Thoracic aorta (tissue), 2 donors: ENCODE measurements around the gene TANGO2. TPM values are rescaled to one million over a fixed set of nuclear protein-coding genes. Genes with fewer than 3 reads are reported as not detected.

ENCODE experiments used
- ATAC-seq: fragments of 150-250 bp; one replicate; pipeline ENCODE4 v1.8.0; 2017; ENCODE audit warnings: low read depth; ENCODE audit not compliant: insufficient number of reproducible peaks, low FRiP score
- DNase-seq: peaks from one replicate; pipeline ENCODE4 v3.0.0-alpha.2; 2020; ENCODE audit warnings: low spot score
- H3K27ac ChIP-seq, 2 donors: fragments of 200-600 bp; sonication (generic); 1 replicate in 1 of 2; 2 replicates in 1 of 2; pipeline ENCODE4 v1.5.1; 2016; ENCODE audit warnings: mild to moderate bottlenecking in 2 of 2, moderate library complexity in 2 of 2
- H3K27me3 ChIP-seq: fragments of 200-600 bp; sonication (generic); replicated peaks from 2 replicates; pipeline ENCODE4 v1.6.0; 2016; ENCODE audit warnings: mild to moderate bottlenecking; ENCODE audit not compliant: insufficient read depth
- H3K36me3 ChIP-seq: fragments of 200-600 bp; sonication (generic); one replicate; pipeline ENCODE4 v1.5.1; 2016
- H3K4me1 ChIP-seq, 2 donors: fragments of 200-600 bp; sonication (generic); 1 replicate in 1 of 2; 2 replicates in 1 of 2; pipeline versions ENCODE4 v1.5.1 to v1.6.0; 2016; ENCODE audit warnings: low read depth in 2 of 2, mild to moderate bottlenecking in 1 of 2; ENCODE audit not compliant: control insufficient read depth in 1 of 2
- H3K4me3 ChIP-seq: fragments of 200-600 bp; sonication (generic); 2 replicates; pipeline ENCODE4 v1.5.1; 2016; ENCODE audit warnings: mild to moderate bottlenecking
- H3K9me3 ChIP-seq: fragments of 200-600 bp; sonication (generic); 2 replicates; pipeline ENCODE4 v1.5.1; 2016
- CTCF ChIP-seq: fragments of 200-600 bp; sonication (generic); IDR thresholded peaks from one replicate; pipeline ENCODE4 v1.5.1; 2019; ENCODE audit warnings: antibody characterized with exemption
- total RNA-seq, 2 donors: library from RNA; depleted of rRNA; stranded (reverse); fragments of >200 nt; gene quantifications; one replicate each; pipeline versions ENCODE4 v1.1.0 to v1.2.3, GENCODE V29; 2016

TANGO2 gene
- total RNA-seq, 2 donors from 2014 or later: 48.7 to 109 TPM

- no peaks in the 10 kb centered on the region for H3K36me3 ChIP-seq
- no peak overlapping the region for H3K4me3 ChIP-seq
- H3K27me3 ChIP-seq: no peaks in the 10 kb centered on the region
- no peak overlapping the region for H3K27ac ChIP-seq
- H3K9me3 ChIP-seq: no peaks in the 10 kb centered on the region
- ATAC-seq (no peak), DNase-seq (no peak)
- no peak for TF ChIP-seq CTCF
- H3K4me1 ChIP-seq: peaks cover 1 to 45% of the 10 kb centered on the region in 2 donors
Measured at GRCh38 chr22:20001082-20001638, 19.8 kb upstream of the TANGO2 start.

GRCh38 chr22:20002128-20002527 is 18.8 kb upstream of the TANGO2 start:
- ATAC-seq: no peak
- Histone ChIP-seq H3K4me3 (no peak overlapping the region), H3K9me3 (no peaks in the 10 kb centered on the region), H3K36me3 (no peaks in the 10 kb centered on the region), H3K27ac (no peak overlapping the region), H3K27me3 (no peaks in the 10 kb centered on the region), H3K4me1 (peaks cover 0 to 36% of the 10 kb centered on the region in 2 donors)
- no peak for DNase-seq
- no peak for TF ChIP-seq CTCF

GRCh38 chr22:20002636-20003035 is 18.3 kb upstream of the TANGO2 start:
- no peak overlapping the region for H3K27ac ChIP-seq
- DNase-seq (no peak), ATAC-seq (no peak)
- TF ChIP-seq CTCF: no peak
- H3K9me3 ChIP-seq: no peaks in the 10 kb centered on the region
- H3K27me3 ChIP-seq: no peaks in the 10 kb centered on the region
- H3K4me3 ChIP-seq: no peak overlapping the region
- no peaks in the 10 kb centered on the region for H3K36me3 ChIP-seq
- peaks cover 0 to 31% of the 10 kb centered on the region in 2 donors for H3K4me1 ChIP-seq

GRCh38 chr22:20003304-20003703 is 17.6 kb upstream of the TANGO2 start:
- no peak for TF ChIP-seq CTCF
- ATAC-seq: no peak
- H3K4me1 ChIP-seq: peaks cover 0 to 25% of the 10 kb centered on the region in 2 donors
- H3K4me3 ChIP-seq: no peak overlapping the region
- no peaks in the 10 kb centered on the region for H3K27me3 ChIP-seq
- H3K9me3 ChIP-seq: no peaks in the 10 kb centered on the region
- H3K36me3 ChIP-seq: no peaks in the 10 kb centered on the region
- DNase-seq: no peak
- no peak overlapping the region for H3K27ac ChIP-seq

- DNase-seq: no peak
- peaks cover 0 to 13% of the 10 kb centered on the region in 2 donors for H3K4me1 ChIP-seq
- no peak for ATAC-seq
- H3K27ac ChIP-seq: no peak overlapping the region
- no peaks in the 10 kb centered on the region for H3K36me3 ChIP-seq
- no peak for TF ChIP-seq CTCF
- no peaks in the 10 kb centered on the region for H3K9me3 ChIP-seq
- H3K4me3 ChIP-seq: no peak overlapping the region
- H3K27me3 ChIP-seq: no peaks in the 10 kb centered on the region
Measured at GRCh38 chr22:20004464-20004863, 16.4 kb upstream of the TANGO2 start.
